Measurements from ENCODE around the gene TEDC1. TPM values are rescaled to one million over a fixed set of nuclear protein-coding genes. Genes with fewer than 3 reads are reported as not detected.

TEDC1 gene
- total RNA-seq, 1 experiment from 2014 or later = 34.0 TPM

DNA sequence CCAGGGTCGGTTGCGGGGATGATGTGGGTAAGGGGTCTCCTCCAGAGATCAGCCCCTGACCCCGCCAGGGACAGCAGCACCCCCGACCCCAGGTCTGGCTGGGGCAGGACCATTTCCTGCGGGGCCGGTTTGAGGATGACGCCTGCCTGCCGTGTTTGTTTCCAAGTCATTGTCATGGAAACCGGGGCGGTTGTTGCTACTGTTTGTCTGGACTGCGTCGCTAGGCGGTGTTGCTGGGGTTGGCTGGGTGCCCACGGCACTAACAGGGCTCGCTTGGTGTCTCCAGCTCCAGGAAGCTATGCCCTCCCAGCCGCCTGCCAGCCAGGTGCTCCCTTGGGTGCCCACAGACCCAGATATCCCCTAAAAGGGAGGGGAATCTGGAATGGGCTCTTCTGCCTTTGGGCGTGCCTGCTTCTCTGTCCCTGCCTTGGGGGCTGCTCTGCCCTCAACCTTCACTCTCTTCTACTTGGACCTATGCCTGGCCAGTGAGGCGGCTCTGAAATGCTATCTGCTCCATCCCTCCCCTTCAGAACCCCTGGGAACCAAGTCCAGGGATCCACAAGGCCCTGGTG lies 9.1 kb upstream of the TEDC1 start:
- Histone ChIP-seq H3K27ac (ENCODE audit: low read depth, low read length, poor library complexity, severe bottlenecking) (peak overlapping the region; percentile 91), H3K4me3 (ENCODE audit: low read depth, low read length, poor library complexity, severe bottlenecking) (peak overlapping the region; percentile 46), H3K36me3 (ENCODE audit: insufficient read depth, low read length, poor library complexity, severe bottlenecking) (peaks cover 4% of the 10 kb centered on the region), H3K9me3 (ENCODE audit: low read depth, low read length, poor library complexity, severe bottlenecking) (no peaks in the 10 kb centered on the region), H3K4me1 (ENCODE audit: insufficient read depth, low read length, poor library complexity, severe bottlenecking) (peaks cover 41% of the 10 kb centered on the region), H3K27me3 (replicated peaks; ENCODE audit: insufficient read depth, low read depth, low read length, poor library complexity) (no peaks in the 10 kb centered on the region)
- CTCF ChIA-PET = interaction anchor here (1.0 kb wide), 1 partner anchor 111 kb away, joined by 3 read pairs; no protein-coding TSS in a partner anchor
- TF ChIP-seq, protein P1, sequence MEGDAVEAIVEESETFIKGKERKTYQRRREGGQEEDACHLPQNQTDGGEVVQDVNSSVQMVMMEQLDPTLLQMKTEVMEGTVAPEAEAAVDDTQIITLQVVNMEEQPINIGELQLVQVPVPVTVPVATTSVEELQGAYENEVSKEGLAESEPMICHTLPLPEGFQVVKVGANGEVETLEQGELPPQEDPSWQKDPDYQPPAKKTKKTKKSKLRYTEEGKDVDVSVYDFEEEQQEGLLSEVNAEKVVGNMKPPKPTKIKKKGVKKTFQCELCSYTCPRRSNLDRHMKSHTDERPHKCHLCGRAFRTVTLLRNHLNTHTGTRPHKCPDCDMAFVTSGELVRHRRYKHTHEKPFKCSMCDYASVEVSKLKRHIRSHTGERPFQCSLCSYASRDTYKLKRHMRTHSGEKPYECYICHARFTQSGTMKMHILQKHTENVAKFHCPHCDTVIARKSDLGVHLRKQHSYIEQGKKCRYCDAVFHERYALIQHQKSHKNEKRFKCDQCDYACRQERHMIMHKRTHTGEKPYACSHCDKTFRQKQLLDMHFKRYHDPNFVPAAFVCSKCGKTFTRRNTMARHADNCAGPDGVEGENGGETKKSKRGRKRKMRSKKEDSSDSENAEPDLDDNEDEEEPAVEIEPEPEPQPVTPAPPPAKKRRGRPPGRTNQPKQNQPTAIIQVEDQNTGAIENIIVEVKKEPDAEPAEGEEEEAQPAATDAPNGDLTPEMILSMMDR (conservative IDR thresholded peaks at IDR 0.05; ENCODE audit: low read depth, low read length) = no peak; the same call in 1 of the 2 replicates
- TF ChIP-seq EZH2 (IDR thresholded peaks at IDR 0.05; ENCODE audit: borderline replicate concordance, low read depth, low read length, poor library complexity, severe bottlenecking) = no peak
- DNase-seq (ENCODE audit: low spot score) = peak; percentile 96
- intact Hi-C loops (cut with micrococcal nuclease; ENCODE audit: unreplicated experiment) = no loop called here
- no TSS peak for BruUV-seq (replicated peaks)
- POLR2A ChIA-PET (ENCODE audit: low non-redundant PET) = no interaction called here

DNA sequence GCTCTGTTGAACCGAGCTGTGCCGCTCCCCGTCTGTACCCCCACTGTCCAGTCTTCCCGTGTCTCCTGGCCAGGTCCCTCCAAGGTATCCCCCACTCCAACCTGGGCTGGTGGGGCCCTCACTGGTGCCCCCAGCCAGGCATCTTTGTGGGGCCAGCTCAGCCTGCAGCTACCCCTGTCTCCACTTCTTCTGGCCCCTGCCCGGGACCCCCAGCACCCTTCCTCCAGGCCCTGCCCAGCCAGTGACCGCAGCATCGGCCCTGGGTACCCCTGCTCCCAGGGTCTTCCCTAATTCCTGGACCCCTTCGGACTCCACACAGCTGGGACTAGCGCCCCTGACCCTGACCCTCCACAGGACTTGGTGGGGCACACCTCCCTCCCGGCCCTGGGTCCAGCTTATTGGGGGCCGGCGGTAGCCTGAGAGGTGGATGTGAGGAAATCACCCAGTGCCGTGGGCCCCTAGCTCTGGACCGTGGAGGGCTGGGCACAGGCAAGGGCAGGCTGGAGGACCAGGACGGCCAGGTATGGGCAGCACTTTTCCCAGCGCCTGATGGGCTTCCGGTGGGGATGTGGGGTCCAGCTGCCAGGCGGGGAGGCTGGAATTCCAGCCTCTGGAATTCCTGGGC lies 8.4 kb upstream of the TEDC1 start:
- POLR2A ChIA-PET (ENCODE audit: low non-redundant PET) = interaction anchor here (0.7 kb wide), 1 partner anchor 9 kb away, joined by 4 read pairs; no protein-coding TSS in a partner anchor
- intact Hi-C loops (cut with micrococcal nuclease; ENCODE audit: unreplicated experiment) = no loop called here
- TF ChIP-seq, protein P1 (conservative IDR thresholded peaks at IDR 0.05; ENCODE audit: low read depth, low read length) = no peak
- TF ChIP-seq EZH2 (IDR thresholded peaks at IDR 0.05; ENCODE audit: borderline replicate concordance, low read depth, low read length, poor library complexity, severe bottlenecking) = no peak

DNA sequence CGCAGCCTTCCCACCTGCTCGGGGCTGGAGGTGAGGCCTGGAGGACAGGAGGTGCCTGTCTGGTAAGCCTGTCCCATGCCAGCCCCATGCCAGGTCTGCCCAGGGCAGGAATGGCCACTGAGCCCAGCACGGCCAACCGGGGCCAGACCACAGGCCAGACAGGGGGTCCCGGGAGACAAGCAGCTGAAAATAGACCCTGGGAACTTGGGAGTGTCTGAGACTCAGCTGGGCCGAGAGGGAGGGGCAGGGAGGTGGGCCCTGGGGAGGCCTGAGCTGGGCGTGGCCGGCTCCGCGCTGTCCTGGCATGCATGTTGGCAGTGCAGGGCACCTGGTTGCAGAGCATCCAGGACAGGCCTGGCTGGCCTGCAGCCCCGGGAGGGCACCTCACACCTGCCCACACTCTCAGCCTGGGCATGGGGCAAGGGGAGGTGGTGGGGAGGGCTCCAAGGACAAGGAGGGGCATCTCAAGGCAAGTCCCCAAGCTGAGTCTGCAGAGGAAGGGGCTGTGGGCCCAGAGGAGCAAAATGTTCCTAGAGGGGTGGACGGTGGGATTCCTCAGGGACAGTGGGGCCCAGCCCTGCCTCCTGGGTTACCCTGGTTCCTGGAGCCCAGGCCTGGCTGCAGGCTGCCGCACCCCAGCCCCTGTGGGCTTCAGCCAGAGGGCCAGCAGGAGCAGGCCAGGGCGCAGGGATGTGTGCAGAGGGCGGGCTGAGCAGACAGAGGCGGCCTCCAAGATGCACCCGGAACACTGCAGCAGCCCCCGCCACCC lies 7.6 kb upstream of the TEDC1 start:
- TF ChIP-seq, protein P1 (conservative IDR thresholded peaks at IDR 0.05; ENCODE audit: low read depth, low read length) = no peak
- TF ChIP-seq EZH2 (IDR thresholded peaks at IDR 0.05; ENCODE audit: borderline replicate concordance, low read depth, low read length, poor library complexity, severe bottlenecking) = no peak
- Histone ChIP-seq H3K9me3 (ENCODE audit: low read depth, low read length, poor library complexity, severe bottlenecking) (no peaks in the 10 kb centered on the region), H3K4me1 (ENCODE audit: insufficient read depth, low read length, poor library complexity, severe bottlenecking) (peaks cover 39% of the 10 kb centered on the region), H3K27ac (ENCODE audit: low read depth, low read length, poor library complexity, severe bottlenecking) (peak overlapping the region; percentile 37), H3K36me3 (ENCODE audit: insufficient read depth, low read length, poor library complexity, severe bottlenecking) (peaks cover 4% of the 10 kb centered on the region), H3K4me3 (ENCODE audit: low read depth, low read length, poor library complexity, severe bottlenecking) (no peak overlapping the region), H3K27me3 (replicated peaks; ENCODE audit: insufficient read depth, low read depth, low read length, poor library complexity) (no peaks in the 10 kb centered on the region)
- no peak for DNase-seq (ENCODE audit: low spot score)
- intact Hi-C loops (cut with micrococcal nuclease; ENCODE audit: unreplicated experiment) = no loop called here
- POLR2A ChIA-PET (ENCODE audit: low non-redundant PET) = interaction anchor here (0.7 kb wide), 1 partner anchor 8 kb away, joined by 4 read pairs; no protein-coding TSS in a partner anchor
- no TSS peak for BruUV-seq (replicated peaks)
- CTCF ChIA-PET = no interaction called here

More for the DNA sequence above, 8.4 kb upstream of the TEDC1 start:
- Histone ChIP-seq H3K27me3 (replicated peaks; ENCODE audit: insufficient read depth, low read depth, low read length, poor library complexity) (no peaks in the 10 kb centered on the region), H3K4me3 (ENCODE audit: low read depth, low read length, poor library complexity, severe bottlenecking) (no peak overlapping the region), H3K4me1 (ENCODE audit: insufficient read depth, low read length, poor library complexity, severe bottlenecking) (peaks cover 36% of the 10 kb centered on the region), H3K36me3 (ENCODE audit: insufficient read depth, low read length, poor library complexity, severe bottlenecking) (peaks cover 4% of the 10 kb centered on the region), H3K9me3 (ENCODE audit: low read depth, low read length, poor library complexity, severe bottlenecking) (no peaks in the 10 kb centered on the region), H3K27ac (ENCODE audit: low read depth, low read length, poor library complexity, severe bottlenecking) (peak overlapping the region; percentile 91)
- no peak for DNase-seq (ENCODE audit: low spot score)
- CTCF ChIA-PET = no interaction called here
- BruUV-seq (replicated peaks) = no TSS peak
